ENCODE results near the gene RFX2. TPM values are rescaled to one million over a fixed set of nuclear protein-coding genes. Genes with fewer than 3 reads are reported as not detected.
A peak's percentile ranks its signal among the peaks of the same experiment; 100 is the strongest.
"Not testable (repeated sequence)": the region's sequence is repeated elsewhere in the genome, so short reads cannot be mapped to it uniquely, and the experiment has no call there.

RFX2 gene
- 27.9 TPM for total RNA-seq
- long read RNA-seq, partial matches to known transcripts: 11 of 67 reads
- long read RNA-seq, other reads (novel, unspliced or antisense): 55 of 67 reads

GRCh38 chr19:6110360-6110977, at the start of gene RFX2:
Gene RFX2, minus strand, starts transcription at chr19:6110500. Its CDS starts 63,004 bp downstream, at chr19:6047496.
- DNase-seq (ENCODE audit: low spot score): peak; percentile 99

- DNase-seq (ENCODE audit: low spot score): no peak
These were observed 45.7 kb upstream of the RFX2 start for GRCh38 chr19:6156033-6156432.

GRCh38 chr19:6150289-6150688, 40.0 kb upstream of the RFX2 start:
- DNase-seq (ENCODE audit: low spot score): no peak

GRCh38 chr19:6141217-6141616, 30.9 kb upstream of the RFX2 start:
- DNase-seq (ENCODE audit: low spot score): no peak

DNA sequence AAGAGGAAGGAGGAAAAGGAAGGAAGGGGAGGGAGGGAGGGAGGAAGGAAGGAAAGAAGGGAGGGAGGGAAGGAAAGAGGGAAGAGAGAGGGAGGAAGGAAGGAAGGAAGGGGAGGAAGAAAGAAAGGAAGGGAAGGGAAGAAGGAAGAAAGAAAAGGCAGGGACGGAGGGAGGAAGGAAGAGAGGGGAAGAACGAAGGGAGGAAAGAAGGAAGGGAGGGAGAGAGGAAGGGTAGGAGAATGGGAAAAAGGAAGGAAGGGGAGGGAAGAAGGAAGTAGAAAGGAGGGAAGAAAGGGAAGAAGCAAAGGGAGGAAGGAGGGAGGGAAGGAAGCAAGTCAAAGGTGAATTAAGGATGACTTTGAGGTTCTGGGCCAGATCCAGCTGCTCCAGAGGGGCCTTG, 28.2 kb upstream of the RFX2 start:
- DNase-seq (ENCODE audit: low spot score): no peak

GRCh38 chr19:6138066-6138465, 27.8 kb upstream of the RFX2 start:
- no peak for DNase-seq (ENCODE audit: low spot score)

GRCh38 chr19:6133231-6133630, 22.9 kb upstream of the RFX2 start:
- no peak for DNase-seq (ENCODE audit: low spot score)

DNA sequence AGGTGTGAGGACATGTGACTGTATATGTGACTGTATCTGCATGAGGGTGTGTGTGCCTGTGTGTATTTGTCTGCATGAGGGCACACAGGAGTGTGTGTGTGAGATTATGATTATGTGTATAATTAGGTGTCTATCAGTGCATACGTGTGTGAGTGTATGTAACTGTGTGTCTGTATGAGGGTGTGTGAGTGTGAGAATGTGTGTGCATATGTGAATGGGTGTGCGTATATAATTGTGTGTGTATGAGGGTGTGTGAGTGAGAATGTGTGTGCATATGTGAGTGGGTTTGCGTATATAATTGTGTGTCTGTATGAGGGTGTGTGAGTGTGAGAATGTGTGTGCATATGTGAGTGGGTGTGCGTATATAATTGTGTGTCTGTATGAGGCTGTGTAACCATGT, 22.2 kb upstream of the RFX2 start:
- no peak for DNase-seq (ENCODE audit: low spot score)

- no peak for DNase-seq (ENCODE audit: low spot score)
These were observed 17.5 kb upstream of the RFX2 start for GRCh38 chr19:6127716-6128335.

DNA sequence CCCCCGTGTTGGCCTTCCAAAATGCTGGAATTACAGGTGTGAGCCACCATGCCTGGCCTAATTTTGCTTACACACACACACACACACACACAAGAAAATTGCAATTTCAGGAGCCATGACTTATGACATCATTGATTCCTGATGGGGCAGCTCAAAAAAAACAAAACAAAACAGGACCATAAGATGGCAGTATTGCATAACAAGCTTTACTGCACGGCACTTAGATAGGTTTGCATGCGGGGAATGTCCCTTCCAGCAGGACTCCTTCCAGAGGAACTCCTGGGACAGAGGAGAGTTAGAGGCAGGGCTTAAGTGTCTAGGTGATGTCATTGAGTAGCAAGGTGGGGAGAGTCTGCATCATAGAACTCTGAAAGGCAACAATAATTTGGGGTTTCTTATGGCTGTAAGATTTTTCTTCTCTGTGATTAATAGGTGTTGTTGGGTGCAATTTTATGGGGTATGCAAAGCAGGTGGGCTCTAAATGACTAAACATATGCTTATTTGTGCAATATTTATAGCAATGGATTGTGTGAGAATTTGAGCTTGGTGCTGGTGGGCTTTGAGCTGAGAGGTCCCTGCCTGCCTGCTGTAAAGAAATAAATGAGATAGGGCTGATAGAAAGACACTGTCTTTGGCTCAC, 16.2 kb upstream of the RFX2 start:
- DNase-seq (ENCODE audit: low spot score): no peak

DNA sequence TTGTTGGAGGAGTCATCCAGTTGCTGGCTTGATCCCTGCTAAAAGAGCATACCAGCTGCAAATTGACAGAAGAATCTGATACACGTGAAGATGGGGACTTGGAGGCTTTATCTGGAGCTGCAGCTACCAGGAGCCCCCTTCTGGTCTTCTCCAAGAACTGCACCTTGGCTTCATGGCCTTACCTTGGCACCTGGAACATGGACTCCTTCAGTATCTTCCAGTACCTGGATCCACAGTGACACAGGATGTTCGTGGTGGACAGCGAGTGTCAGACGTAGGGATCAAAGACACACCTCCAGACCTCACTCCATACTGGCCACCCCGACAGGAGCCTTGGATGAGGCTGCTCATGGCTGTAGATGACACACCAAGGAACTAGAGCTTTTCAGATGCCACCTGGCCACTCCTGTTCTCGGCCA, 15.3 kb upstream of the RFX2 start:
- DNase-seq (ENCODE audit: low spot score): no peak

- DNase-seq (ENCODE audit: low spot score): no peak
These were observed 8.7 kb upstream of the RFX2 start for GRCh38 chr19:6119031-6119430.

- no peak for DNase-seq (ENCODE audit: low spot score)
These were observed 7.7 kb upstream of the RFX2 start for GRCh38 chr19:6118043-6118442.

DNA sequence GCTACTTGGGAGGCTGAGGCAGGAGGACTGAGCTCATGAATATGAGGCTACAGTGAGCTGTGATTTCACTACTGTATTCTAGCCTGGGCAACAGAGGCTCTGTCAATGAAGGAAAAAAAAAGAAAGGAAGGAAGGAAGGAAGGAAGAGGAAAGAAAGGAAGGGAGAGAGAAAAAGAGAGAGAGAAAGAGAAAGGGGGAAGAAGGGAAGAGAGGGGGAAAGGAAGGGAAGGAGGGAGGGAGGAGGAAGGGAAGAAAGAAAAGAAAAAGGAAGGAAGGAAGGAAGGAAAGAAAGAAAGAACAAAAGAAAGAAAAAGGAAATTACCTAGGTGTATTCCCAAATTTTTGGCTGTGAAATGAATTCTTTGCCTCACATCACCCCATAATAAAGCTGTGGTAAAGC, 7.2 kb upstream of the RFX2 start:
- no peak for DNase-seq (ENCODE audit: low spot score)

DNA sequence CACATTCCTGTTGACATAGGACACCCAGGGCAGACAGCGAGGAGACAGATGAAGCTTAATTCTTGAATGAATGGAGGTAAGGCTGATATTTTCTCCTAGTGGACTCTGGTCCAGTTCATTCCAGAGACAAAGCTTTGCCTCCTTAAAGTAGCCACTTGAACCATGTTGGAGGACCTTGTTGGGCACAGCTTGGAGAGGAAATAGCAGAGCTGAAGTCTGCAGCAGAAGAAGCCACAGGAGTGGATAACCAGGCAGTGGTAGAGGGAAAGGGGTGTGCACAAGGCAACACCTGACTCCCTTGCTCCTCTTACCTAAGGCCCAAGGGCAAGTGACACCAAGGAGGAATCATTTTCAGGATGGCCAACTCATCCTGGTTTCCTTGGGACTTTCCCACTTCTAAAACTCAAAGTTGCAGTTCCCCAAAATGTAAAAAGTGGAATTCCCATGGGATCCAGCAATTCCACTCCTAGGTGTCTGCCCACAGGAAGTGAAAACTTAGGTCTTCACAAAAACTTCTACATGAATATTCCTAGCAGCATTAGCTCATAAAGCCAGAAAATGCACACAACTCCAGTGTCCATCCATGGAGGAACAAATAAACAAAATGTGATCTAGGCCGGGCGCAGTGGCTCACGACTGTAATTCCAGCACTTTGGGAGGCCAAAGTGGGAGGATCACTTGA, 6.6 kb upstream of the RFX2 start:
- DNase-seq (ENCODE audit: low spot score): no peak

GRCh38 chr19:6115992-6116391, 5.7 kb upstream of the RFX2 start:
- DNase-seq (ENCODE audit: low spot score): no peak

DNA sequence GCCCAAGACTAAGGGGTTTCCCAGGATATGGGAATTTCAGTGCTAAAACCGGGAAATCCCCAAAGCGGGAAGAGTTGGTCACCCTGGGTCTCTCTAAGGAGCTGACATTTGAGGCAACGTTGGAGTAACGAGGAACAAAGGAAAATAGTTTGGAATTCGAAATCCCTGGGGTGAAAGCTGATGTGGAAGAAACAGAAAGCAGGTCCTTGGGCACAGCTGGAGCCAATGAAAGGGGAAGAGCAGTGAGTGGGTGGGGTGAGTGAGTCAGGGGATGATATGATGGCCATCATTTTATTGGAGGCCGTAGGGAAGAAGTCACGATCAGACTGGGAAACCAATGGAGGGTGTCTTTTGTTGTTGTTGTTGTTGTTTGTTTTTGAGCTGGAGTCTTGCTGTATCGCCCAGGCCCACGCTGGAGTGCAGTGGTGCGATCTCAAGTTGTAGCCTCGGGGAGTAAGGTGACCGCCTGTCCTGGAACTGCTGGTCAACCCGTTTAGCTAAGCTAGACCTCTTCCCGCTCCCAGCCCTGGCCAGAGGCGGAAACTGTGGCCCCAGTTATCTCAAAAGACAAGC, 3.4 kb upstream of the RFX2 start:
- no peak for DNase-seq (ENCODE audit: low spot score)

GRCh38 chr19:6109947-6110346, 353 bp downstream of the RFX2 start:
- no peak for DNase-seq (ENCODE audit: low spot score)

GRCh38 chr19:6108721-6109633, 1.3 kb downstream of the RFX2 start:
- DNase-seq (ENCODE audit: low spot score): no peak

DNA sequence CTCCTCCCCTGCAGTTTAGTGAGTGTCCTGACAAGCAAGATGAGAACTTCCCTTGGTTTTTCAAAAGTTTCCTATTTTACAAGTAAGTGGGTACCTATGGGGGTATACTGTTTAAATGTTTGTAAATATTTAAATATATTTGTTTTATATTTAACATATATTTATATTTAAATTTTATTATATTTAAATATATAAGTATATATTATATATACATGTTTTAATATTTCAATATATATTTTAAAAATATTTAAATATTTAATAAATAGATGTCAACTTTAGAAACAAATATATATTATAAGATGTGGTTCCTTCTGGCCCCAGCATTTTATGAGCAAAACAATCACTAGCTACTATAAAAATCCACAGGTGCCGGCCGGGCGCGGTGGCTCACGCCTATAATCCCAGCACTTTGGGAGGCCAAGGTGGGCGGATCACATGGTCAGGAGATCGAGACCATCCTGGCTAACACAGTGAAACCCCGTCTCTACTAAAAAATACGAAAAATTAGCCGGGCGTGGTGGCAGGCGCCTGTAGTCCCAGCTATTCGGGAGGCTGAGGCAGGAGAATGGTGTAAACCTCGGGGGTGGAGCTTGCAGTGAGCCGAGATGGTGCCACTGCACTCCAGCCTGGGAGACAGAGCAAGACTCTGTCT, 3.5 kb downstream of the RFX2 start:
- not testable (repeated sequence) for DNase-seq (ENCODE audit: low spot score)

All from mesenteric fat pad (tissue), 1 donor.